Subcutaneous abdominal adipose tissue (tissue), 5 donors: ENCODE measurements around the gene SLC6A12.

Source experiments
- H3K27ac ChIP-seq: one replicate; pipeline ENCODE4 v1.7.0; 2013; ENCODE audit warnings: low read depth, mild to moderate bottlenecking, inconsistent platforms, low read length, moderate library complexity
- H3K27me3 ChIP-seq, 5 donors: one replicate each; pipeline ENCODE4 v1.7.0; 2013; ENCODE audit warnings: low read length in 5 of 5, inconsistent platforms in 1 of 5; ENCODE audit not compliant: control insufficient read depth in 5 of 5, insufficient read depth in 4 of 5
- H3K36me3 ChIP-seq, 5 donors: one replicate each; pipeline ENCODE4 v1.7.0; 2013; ENCODE audit warnings: low read length in 5 of 5; ENCODE audit not compliant: control insufficient read depth in 5 of 5, insufficient read depth in 5 of 5
- H3K4me1 ChIP-seq, 5 donors: one replicate each; pipeline ENCODE4 v1.7.0; 2013; ENCODE audit warnings: low read length in 5 of 5, mild to moderate bottlenecking in 3 of 5, moderate library complexity in 1 of 5; ENCODE audit not compliant: control insufficient read depth in 5 of 5, insufficient read depth in 5 of 5
- H3K4me3 ChIP-seq, 5 donors: one replicate each; pipeline ENCODE4 v1.7.0; 2013; ENCODE audit warnings: low read length in 5 of 5, low read depth in 1 of 5
- H3K9ac ChIP-seq, 5 donors: one replicate each; pipeline ENCODE4 v1.7.0; 2013; ENCODE audit warnings: low read length in 5 of 5, mild to moderate bottlenecking in 4 of 5, moderate library complexity in 3 of 5
- H3K9me3 ChIP-seq, 5 donors: one replicate each; pipeline ENCODE4 v1.7.0; 2013; ENCODE audit warnings: low read length in 5 of 5; ENCODE audit not compliant: control insufficient read depth in 5 of 5
- donor health status: healthy.
- donor health status: healthy.
- donor health status: healthy.
- donor health status: healthy.
- donor health status: healthy.

Gene SLC6A12

GRCh38 chr12:170371-171225, 43.4 kb downstream of the SLC6A12 start:
- H3K9me3 ChIP-seq = no peaks in the 10 kb centered on the region
- peaks cover 0 to 52% (median 16%) of the 10 kb centered on the region in 5 donors for H3K4me1 ChIP-seq
- H3K9ac ChIP-seq = no peak overlapping the region
- peaks cover 0 to 4% (median 0%) of the 10 kb centered on the region in 5 donors for H3K36me3 ChIP-seq
- peaks cover 9 to 28% (median 15%) of the 10 kb centered on the region in 5 donors for H3K27me3 ChIP-seq
- no peak overlapping the region for H3K27ac ChIP-seq
- no peak overlapping the region for H3K4me3 ChIP-seq

- H3K9me3 ChIP-seq = no peaks in the 10 kb centered on the region
- no peak overlapping the region for H3K4me3 ChIP-seq
- H3K4me1 ChIP-seq = peaks cover 0 to 47% (median 16%) of the 10 kb centered on the region in 5 donors
- peaks cover 9 to 22% (median 12%) of the 10 kb centered on the region in 5 donors for H3K27me3 ChIP-seq
- H3K36me3 ChIP-seq = peaks cover 0 to 6% (median 0%) of the 10 kb centered on the region in 5 donors
- no peak overlapping the region for H3K27ac ChIP-seq
- H3K9ac ChIP-seq = no peak overlapping the region
Observed at GRCh38 chr12:169528-170370, 44.2 kb downstream of the SLC6A12 start.

- no peak overlapping the region for H3K4me3 ChIP-seq
- H3K36me3 ChIP-seq = peaks cover 0 to 6% (median 0%) of the 10 kb centered on the region in 5 donors
- H3K9me3 ChIP-seq = no peaks in the 10 kb centered on the region
- H3K9ac ChIP-seq = no peak overlapping the region
- H3K27me3 ChIP-seq = peaks cover 4 to 20% (median 12%) of the 10 kb centered on the region in 5 donors
- H3K4me1 ChIP-seq = peaks cover 0 to 40% (median 16%) of the 10 kb centered on the region in 5 donors
- H3K27ac ChIP-seq = no peak overlapping the region
Observed at GRCh38 chr12:168763-169525, 45.0 kb downstream of the SLC6A12 start.

- H3K36me3 ChIP-seq = peaks cover 0 to 11% (median 2%) of the 10 kb centered on the region in 5 donors
- H3K4me3 ChIP-seq = no peak overlapping the region
- H3K9ac ChIP-seq = no peak overlapping the region
- H3K27ac ChIP-seq = no peak overlapping the region
- no peaks in the 10 kb centered on the region for H3K9me3 ChIP-seq
- peaks cover 0 to 32% (median 10%) of the 10 kb centered on the region in 5 donors for H3K4me1 ChIP-seq
- H3K27me3 ChIP-seq = peaks cover 0 to 11% (median 6%) of the 10 kb centered on the region in 5 donors
Observed at GRCh38 chr12:167959-168600, 45.9 kb downstream of the SLC6A12 start.

GRCh38 chr12:166425-167075, 47.4 kb downstream of the SLC6A12 start:
- no peak overlapping the region for H3K27ac ChIP-seq
- H3K27me3 ChIP-seq = peaks cover 0 to 5% (median 0%) of the 10 kb centered on the region in 5 donors
- H3K4me1 ChIP-seq = peaks cover 0 to 22% (median 0%) of the 10 kb centered on the region in 5 donors
- no peak overlapping the region for H3K4me3 ChIP-seq
- peaks cover 0 to 11% (median 2%) of the 10 kb centered on the region in 5 donors for H3K36me3 ChIP-seq
- H3K9ac ChIP-seq = no peak overlapping the region
- no peaks in the 10 kb centered on the region for H3K9me3 ChIP-seq

- H3K27me3 ChIP-seq = peaks cover 0 to 5% (median 0%) of the 10 kb centered on the region in 5 donors
- H3K9me3 ChIP-seq = no peaks in the 10 kb centered on the region
- peaks cover 0 to 11% (median 2%) of the 10 kb centered on the region in 5 donors for H3K36me3 ChIP-seq
Observed at GRCh38 chr12:165862-166368, 48.0 kb downstream of the SLC6A12 start.

GRCh38 chr12:164207-164606, 49.8 kb downstream of the SLC6A12 start:
- H3K36me3 ChIP-seq = peaks cover 0 to 11% (median 2%) of the 10 kb centered on the region in 5 donors
- H3K4me3 ChIP-seq = no peak overlapping the region
- no peak overlapping the region for H3K27ac ChIP-seq
- no peaks in the 10 kb centered on the region for H3K27me3 ChIP-seq
- H3K4me1 ChIP-seq = peaks cover 0 to 15% (median 0%) of the 10 kb centered on the region in 5 donors
- no peak overlapping the region for H3K9ac ChIP-seq
- H3K9me3 ChIP-seq = no peaks in the 10 kb centered on the region

More at GRCh38 chr12:165862-166368, 48.0 kb downstream of the SLC6A12 start:
- H3K27ac ChIP-seq = no peak overlapping the region
- H3K4me3 ChIP-seq = no peak overlapping the region
- H3K4me1 ChIP-seq = peaks cover 0 to 22% (median 0%) of the 10 kb centered on the region in 5 donors
- H3K9ac ChIP-seq = no peak overlapping the region

GRCh38 chr12:163406-163986, 50.5 kb downstream of the SLC6A12 start:
- Histone ChIP-seq H3K9me3 (no peaks in the 10 kb centered on the region), H3K4me3 (no peak overlapping the region), H3K36me3 (peaks cover 0 to 9% (median 2%) of the 10 kb centered on the region in 5 donors), H3K27ac (no peak overlapping the region), H3K4me1 (peaks cover 0 to 15% (median 0%) of the 10 kb centered on the region in 5 donors), H3K9ac (no peak overlapping the region), H3K27me3 (no peaks in the 10 kb centered on the region)
